ENCODE measurements around the gene PRDX5. TPM values are rescaled to one million over a fixed set of nuclear protein-coding genes. Genes with fewer than 3 reads are reported as not detected.

Gene PRDX5
- total RNA-seq, 1 experiment from 2014 or later, result 267 TPM

- no peak overlapping the region for H3K9ac ChIP-seq (ENCODE audit: low read length)
- H3K9me3 ChIP-seq (ENCODE audit: control insufficient read depth in 1 of 2, insufficient read depth in 1 of 2, low read depth in 1 of 2, low read length in 2 of 2), result no peaks in the 10 kb centered on the region
- H2AFZ ChIP-seq (ENCODE audit: low read depth, low read length, poor library complexity, severe bottlenecking), result no peak overlapping the region
- H3K36me3 ChIP-seq (ENCODE audit: control insufficient read depth in 1 of 2, insufficient read depth in 2 of 2, low read length in 2 of 2), result peaks cover 18 to 59% of the 10 kb centered on the region in 2 experiments
- no peaks in the 10 kb centered on the region for H3K9me2 ChIP-seq (ENCODE audit: insufficient read depth)
- no peaks in the 10 kb centered on the region for H3K27me3 ChIP-seq (ENCODE audit: insufficient read depth, low read length)
- TF ChIP-seq ATF3 (IDR thresholded peaks at IDR 0.05) (no peak), CEBPB (IDR thresholded peaks at IDR 0.05; ENCODE audit: low read depth) (no peak), JUND (IDR thresholded peaks at IDR 0.05) (no peak), ZNF274 (IDR thresholded peaks at IDR 0.05; ENCODE audit: low read depth, low read length) (no peak), TCF7L2 (IDR thresholded peaks at IDR 0.05; ENCODE audit: borderline replicate concordance, extremely low read depth, insufficient read depth, insufficient read length) (no peak), ZFX (IDR thresholded peaks at IDR 0.05) (no peak), SIN3A (IDR thresholded peaks at IDR 0.05; ENCODE audit: low read depth) (no peak), EZH2phosphoT487 (IDR thresholded peaks at IDR 0.05; ENCODE audit: borderline replicate concordance) (no peak), EZH2 (IDR thresholded peaks at IDR 0.05) (no peak), CTCF (IDR thresholded peaks at IDR 0.05 in 2 of 3, conservative IDR thresholded peaks at IDR 0.05 in 1 of 3; ENCODE audit: borderline replicate concordance in 1 of 3, insufficient read depth in 1 of 3, low read depth in 2 of 3, low read length in 2 of 3) (no peak), EGR1 (IDR thresholded peaks at IDR 0.05; ENCODE audit: low read depth) (no peak), RAD21 (IDR thresholded peaks at IDR 0.05; ENCODE audit: low read depth) (no peak), SRF (IDR thresholded peaks at IDR 0.05; ENCODE audit: low read depth) (no peak)
- TF ChIP-seq, protein P1, sequence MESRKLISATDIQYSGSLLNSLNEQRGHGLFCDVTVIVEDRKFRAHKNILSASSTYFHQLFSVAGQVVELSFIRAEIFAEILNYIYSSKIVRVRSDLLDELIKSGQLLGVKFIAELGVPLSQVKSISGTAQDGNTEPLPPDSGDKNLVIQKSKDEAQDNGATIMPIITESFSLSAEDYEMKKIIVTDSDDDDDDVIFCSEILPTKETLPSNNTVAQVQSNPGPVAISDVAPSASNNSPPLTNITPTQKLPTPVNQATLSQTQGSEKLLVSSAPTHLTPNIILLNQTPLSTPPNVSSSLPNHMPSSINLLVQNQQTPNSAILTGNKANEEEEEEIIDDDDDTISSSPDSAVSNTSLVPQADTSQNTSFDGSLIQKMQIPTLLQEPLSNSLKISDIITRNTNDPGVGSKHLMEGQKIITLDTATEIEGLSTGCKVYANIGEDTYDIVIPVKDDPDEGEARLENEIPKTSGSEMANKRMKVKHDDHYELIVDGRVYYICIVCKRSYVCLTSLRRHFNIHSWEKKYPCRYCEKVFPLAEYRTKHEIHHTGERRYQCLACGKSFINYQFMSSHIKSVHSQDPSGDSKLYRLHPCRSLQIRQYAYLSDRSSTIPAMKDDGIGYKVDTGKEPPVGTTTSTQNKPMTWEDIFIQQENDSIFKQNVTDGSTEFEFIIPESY (IDR thresholded peaks at IDR 0.05; ENCODE audit: extremely low read depth, insufficient replicate concordance, low read length), result no peak
- TF ChIP-seq, protein P2, sequence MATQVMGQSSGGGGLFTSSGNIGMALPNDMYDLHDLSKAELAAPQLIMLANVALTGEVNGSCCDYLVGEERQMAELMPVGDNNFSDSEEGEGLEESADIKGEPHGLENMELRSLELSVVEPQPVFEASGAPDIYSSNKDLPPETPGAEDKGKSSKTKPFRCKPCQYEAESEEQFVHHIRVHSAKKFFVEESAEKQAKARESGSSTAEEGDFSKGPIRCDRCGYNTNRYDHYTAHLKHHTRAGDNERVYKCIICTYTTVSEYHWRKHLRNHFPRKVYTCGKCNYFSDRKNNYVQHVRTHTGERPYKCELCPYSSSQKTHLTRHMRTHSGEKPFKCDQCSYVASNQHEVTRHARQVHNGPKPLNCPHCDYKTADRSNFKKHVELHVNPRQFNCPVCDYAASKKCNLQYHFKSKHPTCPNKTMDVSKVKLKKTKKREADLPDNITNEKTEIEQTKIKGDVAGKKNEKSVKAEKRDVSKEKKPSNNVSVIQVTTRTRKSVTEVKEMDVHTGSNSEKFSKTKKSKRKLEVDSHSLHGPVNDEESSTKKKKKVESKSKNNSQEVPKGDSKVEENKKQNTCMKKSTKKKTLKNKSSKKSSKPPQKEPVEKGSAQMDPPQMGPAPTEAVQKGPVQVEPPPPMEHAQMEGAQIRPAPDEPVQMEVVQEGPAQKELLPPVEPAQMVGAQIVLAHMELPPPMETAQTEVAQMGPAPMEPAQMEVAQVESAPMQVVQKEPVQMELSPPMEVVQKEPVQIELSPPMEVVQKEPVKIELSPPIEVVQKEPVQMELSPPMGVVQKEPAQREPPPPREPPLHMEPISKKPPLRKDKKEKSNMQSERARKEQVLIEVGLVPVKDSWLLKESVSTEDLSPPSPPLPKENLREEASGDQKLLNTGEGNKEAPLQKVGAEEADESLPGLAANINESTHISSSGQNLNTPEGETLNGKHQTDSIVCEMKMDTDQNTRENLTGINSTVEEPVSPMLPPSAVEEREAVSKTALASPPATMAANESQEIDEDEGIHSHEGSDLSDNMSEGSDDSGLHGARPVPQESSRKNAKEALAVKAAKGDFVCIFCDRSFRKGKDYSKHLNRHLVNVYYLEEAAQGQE (IDR thresholded peaks at IDR 0.05; ENCODE audit: low read depth), result no peak
- H3K4me1 ChIP-seq (ENCODE audit: control insufficient read depth in 1 of 2, insufficient read depth in 2 of 2, low read length in 2 of 2), result peaks cover 5 to 6% of the 10 kb centered on the region in 2 experiments; a peak in 1 of 4 replicates
- ChIA-PET RAD21 (ENCODE audit: low non-redundant PET in 1 of 2, low total read pairs in 2 of 2, uncharacterized antibody in 2 of 2, unreplicated experiment in 2 of 2) (no interaction called here), POLR2A (interaction anchor here (1.0 kb wide), 1 partner anchor 10 kb away, joined by 4 read pairs; no protein-coding TSS in a partner anchor), CTCF (interaction anchor here (1.1 to 2.1 kb wide), 2 partner anchors 10 kb away, joined by 3 to 4 read pairs; no protein-coding TSS in a partner anchor)
- DNase-seq (ENCODE audit: low read depth, low spot score), result no peak
- H3K27ac ChIP-seq (ENCODE audit: low read depth, low read length), result no peak overlapping the region
- no peak overlapping the region for H3K4me3 ChIP-seq (replicated peaks in 1 of 2; ENCODE audit: low read depth in 1 of 2, low read length in 2 of 2)
- H4K20me1 ChIP-seq (ENCODE audit: insufficient read depth), result no peaks in the 10 kb centered on the region
- H3K4me2 ChIP-seq (ENCODE audit: low read length), result no peak overlapping the region
- H3K79me2 ChIP-seq (ENCODE audit: insufficient read depth, low read length), result peaks cover 8% of the 10 kb centered on the region; the same call in 1 of the 2 replicates
- ATAC-seq, result no peak
- BruUV-seq (replicated peaks), result no TSS peak
- intact Hi-C loops (cut with micrococcal nuclease), result no loop called here
Observed at GRCh38 chr11:64366751-64367150, 48.8 kb downstream of the PRDX5 start.

Data from HCT116 (cell line).